ENCODE measurements around the gene MALL. TPM values are rescaled to one million over a fixed set of nuclear protein-coding genes. Genes with fewer than 3 reads are reported as not detected.

Gene MALL
- total and polyA plus RNA-seq, 7 donors: 2.6 to 10.0 (median 4.8) TPM

- H3K4me1 ChIP-seq: no peaks in the 10 kb centered on the region
- no peak for TF ChIP-seq CTCF (IDR thresholded peaks at IDR 0.05)
- WGBS, 3 donors: 63 to 72% (median 63%) methylated on average over 2 of the region's 2 CpGs
- H3K27me3 ChIP-seq (ENCODE audit: insufficient read depth in 3 of 3, low read length in 2 of 3): no peaks in the 10 kb centered on the region
- no peak overlapping the region for H3K27ac ChIP-seq
- H3K36me3 ChIP-seq (ENCODE audit: insufficient read depth in 1 of 2, low read depth in 1 of 2): peaks cover 2 to 94% of the 10 kb centered on the region in 2 donors
- no peaks in the 10 kb centered on the region for H3K9me3 ChIP-seq
- intact Hi-C loops (cut with DNase I): no loop called here
- ATAC-seq (no peak), DNase-seq (no peak)
- H3K4me3 ChIP-seq: no peak overlapping the region
Observed at GRCh38 chr2:110126906-110127305, 11.3 kb upstream of the MALL start.

- intact Hi-C loops (cut with DNase I): no loop called here
- TF ChIP-seq CTCF (IDR thresholded peaks at IDR 0.05): no peak
- no peak for DNase-seq
- no peaks in the 10 kb centered on the region for H3K4me1 ChIP-seq
- no peak overlapping the region for H3K27ac ChIP-seq
- no peaks in the 10 kb centered on the region for H3K9me3 ChIP-seq
- WGBS, 3 donors: 64 to 82% (median 71%) methylated on average over 4 of the region's 4 CpGs
- no peak for ATAC-seq
- no peak overlapping the region for H3K4me3 ChIP-seq
- H3K27me3 ChIP-seq (ENCODE audit: insufficient read depth in 3 of 3, low read length in 2 of 3): no peaks in the 10 kb centered on the region
- H3K36me3 ChIP-seq (ENCODE audit: insufficient read depth in 1 of 2, low read depth in 1 of 2): peaks cover 2 to 88% of the 10 kb centered on the region in 2 donors
Observed at GRCh38 chr2:110126086-110126773, 10.6 kb upstream of the MALL start.

GRCh38 chr2:110124939-110125691, 9.5 kb upstream of the MALL start:
- no peak for DNase-seq
- 56 to 72% (median 60%) methylated on average over 6 of the region's 6 CpGs for WGBS, 3 donors
- H3K9me3 ChIP-seq: no peaks in the 10 kb centered on the region
- TF ChIP-seq CTCF (IDR thresholded peaks at IDR 0.05): no peak
- no peaks in the 10 kb centered on the region for H3K27me3 ChIP-seq (ENCODE audit: insufficient read depth in 3 of 3, low read length in 2 of 3)
- intact Hi-C loops (cut with DNase I): no loop called here
- ATAC-seq: no peak
- no peak overlapping the region for H3K4me3 ChIP-seq
- H3K4me1 ChIP-seq: no peaks in the 10 kb centered on the region
- H3K27ac ChIP-seq: no peak overlapping the region
- H3K36me3 ChIP-seq (ENCODE audit: insufficient read depth in 1 of 2, low read depth in 1 of 2): peaks cover 2 to 77% of the 10 kb centered on the region in 2 donors

GRCh38 chr2:110124038-110124825, 8.6 kb upstream of the MALL start:
- no peaks in the 10 kb centered on the region for H3K9me3 ChIP-seq
- peaks cover 2 to 68% of the 10 kb centered on the region in 2 donors for H3K36me3 ChIP-seq (ENCODE audit: insufficient read depth in 1 of 2, low read depth in 1 of 2)
- WGBS, 3 donors: 79 to 87% (median 80%) methylated on average over 4 of the region's 4 CpGs
- H3K27ac ChIP-seq: no peak overlapping the region
- H3K4me3 ChIP-seq: no peak overlapping the region
- no peaks in the 10 kb centered on the region for H3K4me1 ChIP-seq
- no peaks in the 10 kb centered on the region for H3K27me3 ChIP-seq (ENCODE audit: insufficient read depth in 3 of 3, low read length in 2 of 3)
- DNase-seq (no peak), ATAC-seq (peak in 2 of 4 donors; percentile 32 to 48)
- intact Hi-C loops (cut with DNase I): no loop called here
- TF ChIP-seq CTCF (IDR thresholded peaks at IDR 0.05): no peak
